ENCODE data around the gene BEND6.
"Not testable (repeated sequence)": the region's sequence is repeated elsewhere in the genome, so short reads cannot be mapped to it uniquely, and the experiment has no call there.

BEND6 gene

GRCh38 chr6:56984361-56984760, 29.5 kb downstream of the BEND6 start:
- Histone ChIP-seq H3K4me1 (ENCODE audit: control insufficient read depth, insufficient read depth, low read length, poor library complexity, severe bottlenecking) (no peaks in the 10 kb centered on the region), H3K9me3 (ENCODE audit: control insufficient read depth, low read length) (no peaks in the 10 kb centered on the region), H3K4me3 (ENCODE audit: extremely low read depth, insufficient read depth, low read length, poor library complexity, severe bottlenecking) (no peak overlapping the region), H3K27ac (ENCODE audit: low read depth, low read length, severe bottlenecking) (no peak overlapping the region), H3K36me3 (ENCODE audit: control insufficient read depth, insufficient read depth, low read length) (no peaks in the 10 kb centered on the region)
- WGBS, 2 experiments (ENCODE audit: insufficient coverage in 2 of 2) = 0% methylated on average over 1 of the region's 5 CpGs; no CpG with 5 or more reads in 1 of the 2 experiments

- H3K36me3 ChIP-seq (ENCODE audit: control insufficient read depth, insufficient read depth, low read length) = no peaks in the 10 kb centered on the region
- H3K9me3 ChIP-seq (ENCODE audit: control insufficient read depth, low read length) = no peaks in the 10 kb centered on the region
- no CpG with 5 or more reads among the region's 2 CpGs for WGBS, 2 experiments (ENCODE audit: insufficient coverage in 2 of 2)
- no peak overlapping the region for H3K27ac ChIP-seq (ENCODE audit: low read depth, low read length, severe bottlenecking)
- H3K4me1 ChIP-seq (ENCODE audit: control insufficient read depth, insufficient read depth, low read length, poor library complexity, severe bottlenecking) = no peaks in the 10 kb centered on the region
- H3K4me3 ChIP-seq (ENCODE audit: extremely low read depth, insufficient read depth, low read length, poor library complexity, severe bottlenecking) = no peak overlapping the region
These were observed 30.0 kb downstream of the BEND6 start for GRCh38 chr6:56984884-56985283.

GRCh38 chr6:56986611-56987010, 31.7 kb downstream of the BEND6 start:
- no peaks in the 10 kb centered on the region for H3K36me3 ChIP-seq (ENCODE audit: control insufficient read depth, insufficient read depth, low read length)
- no peak overlapping the region for H3K4me3 ChIP-seq (ENCODE audit: extremely low read depth, insufficient read depth, low read length, poor library complexity, severe bottlenecking)
- H3K27ac ChIP-seq (ENCODE audit: low read depth, low read length, severe bottlenecking) = no peak overlapping the region
- WGBS, 2 experiments (ENCODE audit: insufficient coverage in 2 of 2) = no CpG with 5 or more reads among the region's 1 CpG
- H3K4me1 ChIP-seq (ENCODE audit: control insufficient read depth, insufficient read depth, low read length, poor library complexity, severe bottlenecking) = no peaks in the 10 kb centered on the region
- no peaks in the 10 kb centered on the region for H3K9me3 ChIP-seq (ENCODE audit: control insufficient read depth, low read length)

- H3K36me3 ChIP-seq (ENCODE audit: control insufficient read depth, insufficient read depth, low read length) = no peaks in the 10 kb centered on the region
- no peaks in the 10 kb centered on the region for H3K4me1 ChIP-seq (ENCODE audit: control insufficient read depth, insufficient read depth, low read length, poor library complexity, severe bottlenecking)
- no peak overlapping the region for H3K4me3 ChIP-seq (ENCODE audit: extremely low read depth, insufficient read depth, low read length, poor library complexity, severe bottlenecking)
- 85 to 96% methylated on average over 8 to 9 of the region's 10 CpGs for WGBS, 2 experiments (ENCODE audit: insufficient coverage in 2 of 2)
- no peak overlapping the region for H3K27ac ChIP-seq (ENCODE audit: low read depth, low read length, severe bottlenecking)
- H3K9me3 ChIP-seq (ENCODE audit: control insufficient read depth, low read length) = no peaks in the 10 kb centered on the region
These were observed 33.2 kb downstream of the BEND6 start for GRCh38 chr6:56988145-56988544.

GRCh38 chr6:56992036-56992435, 37.1 kb downstream of the BEND6 start:
- Histone ChIP-seq H3K9me3 (ENCODE audit: control insufficient read depth, low read length) (no peaks in the 10 kb centered on the region), H3K36me3 (ENCODE audit: control insufficient read depth, insufficient read depth, low read length) (no peaks in the 10 kb centered on the region), H3K4me3 (ENCODE audit: extremely low read depth, insufficient read depth, low read length, poor library complexity, severe bottlenecking) (no peak overlapping the region), H3K27ac (ENCODE audit: low read depth, low read length, severe bottlenecking) (no peak overlapping the region), H3K4me1 (ENCODE audit: control insufficient read depth, insufficient read depth, low read length, poor library complexity, severe bottlenecking) (no peaks in the 10 kb centered on the region)
- WGBS, 2 experiments (ENCODE audit: insufficient coverage in 2 of 2) = 88 to 89% methylated on average over 1 to 2 of the region's 2 CpGs

- Histone ChIP-seq H3K9me3 (ENCODE audit: control insufficient read depth, low read length) (no peaks in the 10 kb centered on the region), H3K4me1 (ENCODE audit: control insufficient read depth, insufficient read depth, low read length, poor library complexity, severe bottlenecking) (no peaks in the 10 kb centered on the region), H3K27ac (ENCODE audit: low read depth, low read length, severe bottlenecking) (no peak overlapping the region), H3K4me3 (ENCODE audit: extremely low read depth, insufficient read depth, low read length, poor library complexity, severe bottlenecking) (no peak overlapping the region), H3K36me3 (ENCODE audit: control insufficient read depth, insufficient read depth, low read length) (no peaks in the 10 kb centered on the region)
- no CpG with 5 or more reads among the region's 1 CpG for WGBS, 2 experiments (ENCODE audit: insufficient coverage in 2 of 2)
These were observed 37.8 kb downstream of the BEND6 start for GRCh38 chr6:56992703-56993102.

- H3K36me3 ChIP-seq (ENCODE audit: control insufficient read depth, insufficient read depth, low read length) = no peaks in the 10 kb centered on the region
- no peaks in the 10 kb centered on the region for H3K4me1 ChIP-seq (ENCODE audit: control insufficient read depth, insufficient read depth, low read length, poor library complexity, severe bottlenecking)
- peaks cover 3% of the 10 kb centered on the region for H3K9me3 ChIP-seq (ENCODE audit: control insufficient read depth, low read length)
- no peak overlapping the region for H3K4me3 ChIP-seq (ENCODE audit: extremely low read depth, insufficient read depth, low read length, poor library complexity, severe bottlenecking)
- H3K27ac ChIP-seq (ENCODE audit: low read depth, low read length, severe bottlenecking) = no peak overlapping the region
- WGBS, 2 experiments (ENCODE audit: insufficient coverage in 2 of 2) = 80 to 100% methylated on average over 1 to 3 of the region's 3 CpGs
These were observed 40.5 kb downstream of the BEND6 start for GRCh38 chr6:56995347-56995902.

- WGBS, 2 experiments (ENCODE audit: insufficient coverage in 2 of 2) = 100% methylated on average over 1 of the region's 1 CpG; no CpG with 5 or more reads in 1 of the 2 experiments
- no peak overlapping the region for H3K4me3 ChIP-seq (ENCODE audit: extremely low read depth, insufficient read depth, low read length, poor library complexity, severe bottlenecking)
- H3K4me1 ChIP-seq (ENCODE audit: control insufficient read depth, insufficient read depth, low read length, poor library complexity, severe bottlenecking) = no peaks in the 10 kb centered on the region
- H3K27ac ChIP-seq (ENCODE audit: low read depth, low read length, severe bottlenecking) = no peak overlapping the region
- H3K9me3 ChIP-seq (ENCODE audit: control insufficient read depth, low read length) = peaks cover 3% of the 10 kb centered on the region
- no peaks in the 10 kb centered on the region for H3K36me3 ChIP-seq (ENCODE audit: control insufficient read depth, insufficient read depth, low read length)
These were observed 41.5 kb downstream of the BEND6 start for GRCh38 chr6:56996401-56996800.

GRCh38 chr6:56999049-56999448, 44.1 kb downstream of the BEND6 start:
- no peak overlapping the region for H3K4me3 ChIP-seq (ENCODE audit: extremely low read depth, insufficient read depth, low read length, poor library complexity, severe bottlenecking)
- no peaks in the 10 kb centered on the region for H3K4me1 ChIP-seq (ENCODE audit: control insufficient read depth, insufficient read depth, low read length, poor library complexity, severe bottlenecking)
- H3K36me3 ChIP-seq (ENCODE audit: control insufficient read depth, insufficient read depth, low read length) = no peaks in the 10 kb centered on the region
- H3K27ac ChIP-seq (ENCODE audit: low read depth, low read length, severe bottlenecking) = no peak overlapping the region
- peaks cover 3% of the 10 kb centered on the region for H3K9me3 ChIP-seq (ENCODE audit: control insufficient read depth, low read length)

- 93 to 98% methylated on average over 11 to 17 of the region's 18 CpGs for whole genome bisulfite sequencing, 2 experiments (ENCODE audit: insufficient coverage in 2 of 2)
These were observed 44.8 kb downstream of the BEND6 start for GRCh38 chr6:56999748-57000147.

GRCh38 chr6:57002197-57002596, 47.3 kb downstream of the BEND6 start:
- Histone ChIP-seq H3K4me1 (ENCODE audit: control insufficient read depth, insufficient read depth, low read length, poor library complexity, severe bottlenecking) (no peaks in the 10 kb centered on the region), H3K4me3 (ENCODE audit: extremely low read depth, insufficient read depth, low read length, poor library complexity, severe bottlenecking) (no peak overlapping the region), H3K27ac (ENCODE audit: low read depth, low read length, severe bottlenecking) (no peak overlapping the region), H3K36me3 (ENCODE audit: control insufficient read depth, insufficient read depth, low read length) (no peaks in the 10 kb centered on the region), H3K9me3 (ENCODE audit: control insufficient read depth, low read length) (peaks cover 3% of the 10 kb centered on the region)

More at GRCh38 chr6:56999748-57000147, 44.8 kb downstream of the BEND6 start:
- not testable (repeated sequence) for H3K27ac ChIP-seq (ENCODE audit: low read depth, low read length, severe bottlenecking); H3K9me3 ChIP-seq (ENCODE audit: control insufficient read depth, low read length); H3K4me3 ChIP-seq (ENCODE audit: extremely low read depth, insufficient read depth, low read length, poor library complexity, severe bottlenecking); H3K4me1 ChIP-seq (ENCODE audit: control insufficient read depth, insufficient read depth, low read length, poor library complexity, severe bottlenecking); H3K36me3 ChIP-seq (ENCODE audit: control insufficient read depth, insufficient read depth, low read length)
